Activated CD8-positive, alpha-beta T cell treated with anti-CD3 and anti-CD28 coated beads for 36 hours (primary cell): ENCODE results near the gene CCDC93. TPM values are rescaled to one million over a fixed set of nuclear protein-coding genes. Genes with fewer than 3 reads are reported as not detected.

Source experiments
- ATAC-seq: fragments of 200-7000 bp; cut with Tn5 transposase; one replicate; pipeline ENCODE4 v1.10.0; 2021; ENCODE audit warnings: mild to moderate bottlenecking, moderate library complexity
- CTCF ChIA-PET: fragments of 350-600 bp; sonication (Branson Sonifier 250); formaldehyde crosslinking; loops from one replicate; lab custom pipeline; 2021; ENCODE audit warnings: antibody characterized with exemption; lab: Charles Lee
- POLR2A ChIA-PET: fragments of 350-600 bp; sonication (Branson Sonifier 250); formaldehyde crosslinking; loops from one replicate; lab custom pipeline; 2021; ENCODE audit warnings: antibody characterized with exemption; lab: Charles Lee
- DNase-seq: peaks from one replicate; pipeline ENCODE4 v3.0.0-alpha.2; 2020
- H3K27ac Mint-ChIP-seq: one replicate; pipeline ENCODE4 v1.8.0; 2021; ENCODE audit warnings: mild to moderate bottlenecking, mixed read lengths
- H3K27me3 Mint-ChIP-seq: one replicate; pipeline ENCODE4 v1.8.0; 2021; ENCODE audit warnings: mixed read lengths
- H3K36me3 Mint-ChIP-seq: one replicate; pipeline ENCODE4 v1.8.0; 2021; ENCODE audit warnings: low read depth, mixed read lengths
- H3K4me1 Mint-ChIP-seq: one replicate; pipeline ENCODE4 v1.8.0; 2021; ENCODE audit warnings: low read depth, mixed read lengths
- H3K4me3 Mint-ChIP-seq: one replicate; pipeline ENCODE4 v1.8.0; 2021; ENCODE audit warnings: mild to moderate bottlenecking, moderate library complexity, mixed read lengths
- H3K9me3 Mint-ChIP-seq: one replicate; pipeline ENCODE4 v1.8.0; 2021; ENCODE audit warnings: mixed read lengths
- CTCF ChIP-seq: fragments of 200-600 bp; IDR thresholded peaks from one replicate; pipeline ENCODE4 v1.8.0; 2022; ENCODE audit warnings: antibody characterized with exemption, mild to moderate bottlenecking
- intact Hi-C: fragments of 100-400 bp; cut with micrococcal nuclease; formaldehyde crosslinking; loops from one replicate; pipeline ENCODE4 v1.10.0; 2022
- total RNA-seq, 2 experiments: library from RNA; stranded (reverse); gene quantifications; one replicate each; pipeline ENCODE4 v1.2.3, GENCODE V29; 2021

CCDC93 gene
- total RNA-seq, 2 experiments from 2014 or later = 24.5 to 25.4 TPM

GRCh38 chr2:117938611-117939010 is 75.3 kb downstream of the CCDC93 start:
- Mint-ChIP-seq H3K27me3 (no peaks in the 10 kb centered on the region), H3K27ac (no peak overlapping the region), H3K36me3 (peaks cover 45% of the 10 kb centered on the region), H3K9me3 (no peaks in the 10 kb centered on the region), H3K4me1 (no peaks in the 10 kb centered on the region), H3K4me3 (no peak overlapping the region)
- TF ChIP-seq CTCF = no peak
- no peak for DNase-seq
- ChIA-PET CTCF (interaction anchor here (1.4 kb wide), 1 partner anchor 64 kb away, joined by 4 read pairs; no protein-coding TSS in a partner anchor), POLR2A (no interaction called here)
- intact Hi-C loops = no loop called here
- ATAC-seq = no peak

- Mint-ChIP-seq H3K4me1 (no peaks in the 10 kb centered on the region), H3K36me3 (peaks cover 57% of the 10 kb centered on the region), H3K4me3 (no peak overlapping the region), H3K27me3 (no peaks in the 10 kb centered on the region), H3K27ac (no peak overlapping the region), H3K9me3 (no peaks in the 10 kb centered on the region)
- DNase-seq (no peak), ATAC-seq (no peak)
- intact Hi-C loops = no loop called here
- ChIA-PET POLR2A (no interaction called here), CTCF (interaction anchor here (1.4 kb wide), 1 partner anchor 66 kb away, joined by 4 read pairs; no protein-coding TSS in a partner anchor)
- no peak for TF ChIP-seq CTCF
Measured at GRCh38 chr2:117936871-117937428, 76.9 kb downstream of the CCDC93 start.

GRCh38 chr2:117935954-117936353 is 77.9 kb downstream of the CCDC93 start:
- H3K27ac Mint-ChIP-seq = no peak overlapping the region
- no peaks in the 10 kb centered on the region for H3K9me3 Mint-ChIP-seq
- intact Hi-C loops = no loop called here
- TF ChIP-seq CTCF = no peak
- no peaks in the 10 kb centered on the region for H3K4me1 Mint-ChIP-seq
- no peaks in the 10 kb centered on the region for H3K27me3 Mint-ChIP-seq
- H3K36me3 Mint-ChIP-seq = peaks cover 65% of the 10 kb centered on the region
- ATAC-seq (no peak), DNase-seq (no peak)
- POLR2A ChIA-PET = no interaction called here
- H3K4me3 Mint-ChIP-seq = no peak overlapping the region
- CTCF ChIA-PET = interaction anchor here (1.4 kb wide), 1 partner anchor 67 kb away, joined by 4 read pairs; no protein-coding TSS in a partner anchor

- H3K4me3 Mint-ChIP-seq = no peak overlapping the region
Measured at GRCh38 chr2:117935456-117935855, 78.4 kb downstream of the CCDC93 start.

More at GRCh38 chr2:117935456-117935855, 78.4 kb downstream of the CCDC93 start:
- Mint-ChIP-seq H3K9me3 (peaks cover 3% of the 10 kb centered on the region), H3K27me3 (no peaks in the 10 kb centered on the region), H3K4me1 (no peaks in the 10 kb centered on the region), H3K36me3 (peaks cover 67% of the 10 kb centered on the region), H3K27ac (no peak overlapping the region)
- DNase-seq (no peak), ATAC-seq (no peak)
- ChIA-PET POLR2A (no interaction called here), CTCF (interaction anchor here (1.4 kb wide), 1 partner anchor 68 kb away, joined by 4 read pairs; no protein-coding TSS in a partner anchor)
- no peak for TF ChIP-seq CTCF
- intact Hi-C loops = no loop called here
